K562 (cell line): ENCODE results near the gene LY6G5B. TPM values are rescaled to one million over a fixed set of nuclear protein-coding genes. Genes with fewer than 3 reads are reported as not detected.

Experiments
- ASH1L ChIP-seq: fragments of 450-650 bp; IDR thresholded peaks from 2 replicates; pipeline ENCODE4 v1.6.1; 2018; ENCODE audit warnings: borderline replicate concordance, mild to moderate bottlenecking, low read depth; ENCODE audit not compliant: partially characterized antibody
- ATF3 ChIP-seq, 2 experiments: fragments of 450-650 bp in 1 of 2; sonication (generic) in 1 of 2; formaldehyde crosslinking in 1 of 2; IDR thresholded peaks in 1 of 2; conservative IDR thresholded peaks in 1 of 2; 2 replicates each; pipeline versions ENCODE4 v1.6.1 to v1.8.1; 2016 to 2023; ENCODE audit warnings: mild to moderate bottlenecking in 2 of 2, moderate library complexity in 2 of 2, inconsistent platforms in 1 of 2, missing genetic modification reagents in 1 of 2
- CREB1 ChIP-seq, 2 experiments: sonication (generic) in 1 of 2; formaldehyde crosslinking in 1 of 2; IDR thresholded peaks; 2 replicates each; pipeline versions ENCODE4 v1.6.1 to v1.8.0; 2012 to 2022; ENCODE audit warnings: inconsistent platforms in 1 of 2, mild to moderate bottlenecking in 1 of 2, missing genetic modification reagents in 1 of 2, moderate library complexity in 1 of 2
- EWSR1 ChIP-seq: fragments of 450-650 bp; IDR thresholded peaks from 2 replicates; pipeline ENCODE4 v1.6.1; 2018; ENCODE audit warnings: borderline replicate concordance, mild to moderate bottlenecking, low read depth, moderate library complexity; ENCODE audit not compliant: partially characterized antibody
- FOXA1 ChIP-seq: fragments of 450-650 bp; IDR thresholded peaks from 2 replicates; pipeline ENCODE4 v1.6.1; 2016; ENCODE audit warnings: mild to moderate bottlenecking, borderline replicate concordance
- HMGN3 ChIP-seq: IDR thresholded peaks from 2 replicates; pipeline ENCODE4 v1.6.1; 2011; ENCODE audit warnings: borderline replicate concordance, low read depth, mild to moderate bottlenecking, mixed read lengths, low read length; ENCODE audit not compliant: insufficient read length; ENCODE audit errors: extremely low read depth
- JUNB ChIP-seq: fragments of 450-650 bp; formaldehyde crosslinking; conservative IDR thresholded peaks from 2 replicates; pipeline ENCODE4 v1.4.0; 2020; ENCODE audit warnings: mild to moderate bottlenecking
- LARP7 ChIP-seq: fragments of 450-650 bp; IDR thresholded peaks from 2 replicates; pipeline ENCODE4 v1.6.1; 2016
- NKRF ChIP-seq: fragments of 450-650 bp; IDR thresholded peaks from 2 replicates; pipeline ENCODE4 v1.6.1; 2016; ENCODE audit warnings: borderline replicate concordance
- NR2C2 ChIP-seq, 2 experiments: fragments of 200-800 bp in 1 of 2; sonication (Bioruptor generic) in 1 of 2; sonication (generic) in 1 of 2; formaldehyde crosslinking in 1 of 2; IDR thresholded peaks; 2 replicates each; pipeline versions ENCODE4 v1.6.1 to v1.8.0; 2016 to 2022; ENCODE audit warnings: mild to moderate bottlenecking in 1 of 2, missing compliant biosample characterization in 1 of 2, missing genetic modification characterization in 1 of 2, missing genetic modification reagents in 1 of 2
- PHB2 ChIP-seq: fragments of 450-650 bp; IDR thresholded peaks from 2 replicates; pipeline ENCODE4 v1.6.1; 2017; ENCODE audit warnings: low read depth
- POLR3G ChIP-seq: IDR thresholded peaks from 2 replicates; pipeline ENCODE4 v1.6.1; 2011; ENCODE audit not compliant: insufficient read length, insufficient replicate concordance; ENCODE audit errors: extremely low read depth
- RBBP5 ChIP-seq: fragments of 200-600 bp; sonication (generic); IDR thresholded peaks from 2 replicates; pipeline ENCODE4 v1.6.1; 2012; ENCODE audit warnings: borderline replicate concordance, mild to moderate bottlenecking, low read length, control low read depth, inconsistent platforms; ENCODE audit not compliant: insufficient read depth, poor library complexity, severe bottlenecking
- SIN3A ChIP-seq, 2 experiments: fragments of 150-350 bp in 1 of 2; IDR thresholded peaks; 2 replicates each; pipeline ENCODE4 v1.6.1; 2011 to 2016; ENCODE audit warnings: borderline replicate concordance in 2 of 2, low read depth in 2 of 2, low read length in 2 of 2, mild to moderate bottlenecking in 2 of 2, moderate library complexity in 2 of 2; ENCODE audit not compliant: control insufficient read depth in 1 of 2
- YY1 ChIP-seq, 3 experiments: IDR thresholded peaks; 2 replicates each; pipeline ENCODE4 v1.6.1; 2011; ENCODE audit warnings: low read length in 2 of 3, mild to moderate bottlenecking in 2 of 3, moderate library complexity in 2 of 3, borderline replicate concordance in 1 of 3, control low read depth in 1 of 3, low read depth in 1 of 3; ENCODE audit not compliant: insufficient read depth in 3 of 3, insufficient replicate concordance in 2 of 3, control insufficient read depth in 1 of 3, insufficient read length in 1 of 3; ENCODE audit errors: extremely low read depth in 1 of 3
- ZBTB17 ChIP-seq: fragments of 450-650 bp; formaldehyde crosslinking; IDR thresholded peaks from 2 replicates; pipeline ENCODE4 v1.4.0; 2020; ENCODE audit warnings: mild to moderate bottlenecking
- ZNF561 ChIP-seq: fragments of 450-650 bp; formaldehyde crosslinking; conservative IDR thresholded peaks from 2 replicates; pipeline ENCODE4 v1.4.0; 2020; ENCODE audit warnings: mild to moderate bottlenecking, moderate library complexity
- ZNF717 ChIP-seq: fragments of 250-450 bp; sonication (Bioruptor Pico); IDR thresholded peaks from 2 replicates; pipeline ENCODE4 v1.5.0; 2021
- ZNF75A ChIP-seq: fragments of 450-650 bp; formaldehyde crosslinking; IDR thresholded peaks from 2 replicates; pipeline ENCODE4 v1.4.0; 2020; ENCODE audit warnings: mild to moderate bottlenecking
- polyA plus RNA-seq, 8 experiments: library from polyadenylated mRNA; depleted of rRNA in 4 of 8; stranded (reverse) in 5 of 8; unstranded in 3 of 8; fragments of >200 nt; fragmentation: Nextera tagmentation in 2 of 8; fragmentation: Illumina TruSeq in 1 of 8; extraction: Ambion mirVana in 2 of 8; extraction: Trizol in 1 of 8; gene quantifications; 2 replicates each; pipeline versions ENCODE4 v1.2.1 to v1.2.3, GENCODE V29; 2011 to 2014; ENCODE audit warnings: inconsistent platforms in 1 of 8, missing spikeins in 1 of 8
- total RNA-seq, 7 experiments: library from RNA; depleted of rRNA in 6 of 7; stranded (reverse); fragments of >200 nt in 6 of 7; fragmentation: Illumina TruSeq in 2 of 7; extraction: Trizol in 2 of 7; gene quantifications; 2 replicates each; pipeline versions ENCODE4 v1.2.1 to v1.2.3, GENCODE V29; 2011 to 2021; ENCODE audit warnings: low replicate concordance in 1 of 7
- TF ChIP-seq, protein P1 (sequence below): sonication (generic); formaldehyde crosslinking; IDR thresholded peaks from 2 replicates; pipeline ENCODE4 v1.9.0; 2022; ENCODE audit warnings: mild to moderate bottlenecking, missing genetic modification reagents

LY6G5B gene
- total and polyA plus RNA-seq, 9 of the 15 experiments (the other 6 are each of a cell fraction or from before 2014, with no cell fraction given), result 6.0 to 27.0 (median 7.5) TPM

- TF ChIP-seq YY1 (IDR thresholded peaks at IDR 0.05; ENCODE audit: borderline replicate concordance in 1 of 3, control insufficient read depth in 1 of 3, extremely low read depth in 1 of 3, insufficient read depth in 3 of 3, insufficient read length in 1 of 3, insufficient replicate concordance in 2 of 3, low read depth in 1 of 3, low read length in 2 of 3) (peak in 1 of 3 experiments; percentile 65), FOXA1 (no peak), ASH1L (no peak), ZNF75A (CRISPR knock-in tag) (no peak), NR2C2 (CRISPR knock-in tag; IDR thresholded peaks at IDR 0.05) (no peak), NR2C2 (tag; IDR thresholded peaks at IDR 0.05) (peak; percentile 84), ZBTB17 (peak; percentile 71; the same call in 1 of the 2 replicates), ZNF561 (no peak), EWSR1 (no peak), ATF3 (IDR thresholded peaks at IDR 0.05) (peak; percentile 99), ATF3 (CRISPR knock-in tag; conservative IDR thresholded peaks at IDR 0.05) (peak; percentile 95), POLR3G (no peak), CREB1 (IDR thresholded peaks at IDR 0.05) (0 out of 2 replicates have a peak, but pooled peaks have one; percentile 30), CREB1 (CRISPR knock-in tag; IDR thresholded peaks at IDR 0.05) (0 out of 2 replicates have a peak, but pooled peaks have one; percentile 42), LARP7 (peak; percentile 13; the same call in 1 of the 2 replicates), ZNF717 (CRISPR knock-in tag) (0 out of 2 replicates have a peak, but pooled peaks have one; percentile 36), PHB2 (peak; percentile 2; the same call in 1 of the 2 replicates), RBBP5 (no peak), JUNB (peak; percentile 89), HMGN3 (peak; percentile 63), SIN3A (IDR thresholded peaks at IDR 0.05; ENCODE audit: borderline replicate concordance in 2 of 2, control insufficient read depth in 1 of 2, low read depth in 2 of 2, low read length in 2 of 2) (no peak; a peak in 2 of 4 replicates), NKRF (peak; percentile 28)
- TF ChIP-seq, protein P1, sequence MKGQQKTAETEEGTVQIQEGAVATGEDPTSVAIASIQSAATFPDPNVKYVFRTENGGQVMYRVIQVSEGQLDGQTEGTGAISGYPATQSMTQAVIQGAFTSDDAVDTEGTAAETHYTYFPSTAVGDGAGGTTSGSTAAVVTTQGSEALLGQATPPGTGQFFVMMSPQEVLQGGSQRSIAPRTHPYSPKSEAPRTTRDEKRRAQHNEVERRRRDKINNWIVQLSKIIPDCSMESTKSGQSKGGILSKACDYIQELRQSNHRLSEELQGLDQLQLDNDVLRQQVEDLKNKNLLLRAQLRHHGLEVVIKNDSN (CRISPR knock-in tag), result peak; percentile 46; the same call in 1 of the 2 replicates
These were observed 20.7 kb downstream of the LY6G5B start (continued) for GRCh38 chr6:31690231-31691077.
